WTC11 (cell line): ENCODE data around the gene SLC39A2.

ENCODE experiments used
- CTCF ChIP-seq: fragments of 200-600 bp; IDR thresholded peaks from 2 replicates; pipeline ENCODE4 v1.8.0; 2022; ENCODE audit warnings: antibody characterized with exemption
- HMGA2 ChIP-seq: fragments of 250-450 bp; sonication (Bioruptor Pico); IDR thresholded peaks from 2 replicates; pipeline ENCODE4 v1.4.0; 2021; ENCODE audit warnings: mild to moderate bottlenecking, moderate library complexity
- TEAD4 ChIP-seq: sonication (generic); formaldehyde crosslinking; IDR thresholded peaks from 2 replicates; pipeline ENCODE4 v1.8.0; 2022; ENCODE audit warnings: mild to moderate bottlenecking, missing genetic modification reagents
- ZNF232 ChIP-seq: sonication (generic); formaldehyde crosslinking; IDR thresholded peaks from 2 replicates; pipeline ENCODE4 v1.8.0; 2022; ENCODE audit warnings: mild to moderate bottlenecking, missing genetic modification reagents
- TF ChIP-seq, protein P1 (sequence below): sonication (generic); formaldehyde crosslinking; IDR thresholded peaks from 2 replicates; pipeline ENCODE4 v1.8.1; 2022; ENCODE audit warnings: low read depth, missing genetic modification reagents, borderline replicate concordance

DNA sequence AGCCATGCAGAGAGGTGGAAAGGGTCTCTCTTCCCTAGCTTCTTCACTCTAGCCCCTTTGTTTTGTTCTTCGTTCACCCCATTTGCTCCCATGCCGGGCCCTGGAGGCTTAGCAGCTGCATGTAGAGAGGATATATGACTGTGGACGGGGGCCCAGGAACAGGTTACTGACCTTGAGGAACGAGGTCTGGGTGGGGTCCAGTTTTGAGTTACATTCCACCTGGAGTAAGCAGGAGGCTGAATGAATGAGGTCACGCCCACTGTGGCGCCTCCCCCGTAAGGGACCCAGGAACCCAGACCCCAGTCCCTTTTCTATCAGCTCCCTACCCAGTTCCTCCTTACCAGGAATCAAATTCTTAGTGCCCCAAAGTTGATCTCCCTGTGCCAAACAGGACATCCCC is 19.2 kb downstream of the SLC39A2 start:
- TF ChIP-seq ZNF232 (no peak), CTCF (no peak), TEAD4 (CRISPR knock-in tag) (no peak), HMGA2 (no peak)
- TF ChIP-seq, protein P1, sequence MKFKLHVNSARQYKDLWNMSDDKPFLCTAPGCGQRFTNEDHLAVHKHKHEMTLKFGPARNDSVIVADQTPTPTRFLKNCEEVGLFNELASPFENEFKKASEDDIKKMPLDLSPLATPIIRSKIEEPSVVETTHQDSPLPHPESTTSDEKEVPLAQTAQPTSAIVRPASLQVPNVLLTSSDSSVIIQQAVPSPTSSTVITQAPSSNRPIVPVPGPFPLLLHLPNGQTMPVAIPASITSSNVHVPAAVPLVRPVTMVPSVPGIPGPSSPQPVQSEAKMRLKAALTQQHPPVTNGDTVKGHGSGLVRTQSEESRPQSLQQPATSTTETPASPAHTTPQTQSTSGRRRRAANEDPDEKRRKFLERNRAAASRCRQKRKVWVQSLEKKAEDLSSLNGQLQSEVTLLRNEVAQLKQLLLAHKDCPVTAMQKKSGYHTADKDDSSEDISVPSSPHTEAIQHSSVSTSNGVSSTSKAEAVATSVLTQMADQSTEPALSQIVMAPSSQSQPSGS (CRISPR knock-in tag) = no peak
